HepG2 (cell line): ENCODE results near the gene MAJIN. TPM values are rescaled to one million over a fixed set of nuclear protein-coding genes. Genes with fewer than 3 reads are reported as not detected.

Experiments used
- ARNTL ChIP-seq: sonication (generic); formaldehyde crosslinking; IDR thresholded peaks from 2 replicates; pipeline ENCODE4 v1.4.0; 2020; ENCODE audit warnings: mild to moderate bottlenecking, missing genetic modification reagents
- ETV5 ChIP-seq: IDR thresholded peaks from 2 replicates; pipeline ENCODE4 v1.6.1; 2018; ENCODE audit warnings: missing biosample characterization, missing genetic modification reagents, inconsistent platforms, borderline replicate concordance
- HES4 ChIP-seq: sonication (generic); formaldehyde crosslinking; IDR thresholded peaks from 2 replicates; pipeline ENCODE4 v1.9.0; 2021; ENCODE audit warnings: mild to moderate bottlenecking, missing genetic modification reagents, borderline replicate concordance
- ISX ChIP-seq: sonication (generic); formaldehyde crosslinking; conservative IDR thresholded peaks from 2 replicates; pipeline ENCODE4 v1.5.0; 2020; ENCODE audit warnings: missing genetic modification reagents
- JARID2 ChIP-seq: sonication (generic); formaldehyde crosslinking; IDR thresholded peaks from 2 replicates; pipeline ENCODE4 v1.8.1; 2023; ENCODE audit warnings: missing genetic modification reagents, inconsistent platforms; ENCODE audit not compliant: insufficient replicate concordance
- MEIS1 ChIP-seq: sonication (generic); formaldehyde crosslinking; IDR thresholded peaks from 2 replicates; pipeline ENCODE4 v1.9.0; 2021; ENCODE audit warnings: mild to moderate bottlenecking, missing genetic modification reagents, moderate library complexity, borderline replicate concordance
- MTERF4 ChIP-seq: sonication (generic); formaldehyde crosslinking; IDR thresholded peaks from 2 replicates; pipeline ENCODE4 v1.8.0; 2023; ENCODE audit warnings: mild to moderate bottlenecking, missing genetic modification reagents
- NRL ChIP-seq: sonication (generic); formaldehyde crosslinking; IDR thresholded peaks from 2 replicates; pipeline ENCODE4 v1.5.0; 2020; ENCODE audit warnings: missing genetic modification reagents, mild to moderate bottlenecking, moderate library complexity, borderline replicate concordance
- PRMT3 ChIP-seq: sonication (generic); formaldehyde crosslinking; IDR thresholded peaks from 2 replicates; pipeline ENCODE4 v1.8.1; 2022; ENCODE audit warnings: low read depth, mild to moderate bottlenecking, moderate library complexity, missing genetic modification reagents, borderline replicate concordance
- SCMH1 ChIP-seq: sonication (generic); formaldehyde crosslinking; IDR thresholded peaks from 2 replicates; pipeline ENCODE4 v1.9.0; 2021; ENCODE audit warnings: missing genetic modification reagents, mild to moderate bottlenecking, borderline replicate concordance
- SIN3B ChIP-seq: fragments of 150-350 bp; IDR thresholded peaks from 2 replicates; pipeline ENCODE4 v1.6.1; 2014; ENCODE audit warnings: low read length
- TBL1XR1 ChIP-seq: fragments of 150-350 bp; IDR thresholded peaks from 2 replicates; pipeline ENCODE4 v1.6.1; 2014; ENCODE audit warnings: borderline replicate concordance, low read length; ENCODE audit not compliant: partially characterized antibody
- TEAD3 ChIP-seq: optimal IDR thresholded peaks from 2 replicates; pipeline ENCODE3; 2016; ENCODE audit warnings: borderline replicate concordance
- TRAFD1 ChIP-seq: sonication (generic); formaldehyde crosslinking; IDR thresholded peaks from 2 replicates; pipeline ENCODE4 v1.5.1; 2020; ENCODE audit warnings: missing genetic modification reagents, mild to moderate bottlenecking, borderline replicate concordance
- YEATS2 ChIP-seq: sonication (generic); formaldehyde crosslinking; IDR thresholded peaks from 2 replicates; pipeline ENCODE4 v1.4.0; 2020; ENCODE audit warnings: missing genetic modification reagents, borderline replicate concordance
- ZFAT ChIP-seq: sonication (generic); formaldehyde crosslinking; conservative IDR thresholded peaks from 2 replicates; pipeline ENCODE4 v1.8.1; 2023; ENCODE audit warnings: missing genetic modification reagents, inconsistent platforms
- ZNF546 ChIP-seq: sonication (generic); formaldehyde crosslinking; conservative IDR thresholded peaks from 2 replicates; pipeline ENCODE4 v1.8.1; 2023; ENCODE audit warnings: mild to moderate bottlenecking, missing genetic modification reagents
- ZNF672 ChIP-seq: sonication (generic); formaldehyde crosslinking; IDR thresholded peaks from 2 replicates; pipeline ENCODE4 v1.8.1; 2022; ENCODE audit warnings: missing genetic modification reagents
- ZSCAN22 ChIP-seq: sonication (generic); formaldehyde crosslinking; IDR thresholded peaks from 2 replicates; pipeline ENCODE4 v1.4.0; 2020; ENCODE audit warnings: mild to moderate bottlenecking, missing genetic modification reagents
- ZSCAN30 ChIP-seq: sonication (generic); formaldehyde crosslinking; IDR thresholded peaks from 2 replicates; pipeline ENCODE4 v1.5.0; 2020; ENCODE audit warnings: mild to moderate bottlenecking, missing genetic modification reagents
- polyA plus RNA-seq, 8 experiments: library from polyadenylated mRNA; depleted of rRNA in 3 of 8; stranded (reverse) in 7 of 8; unstranded in 1 of 8; fragments of >200 nt; fragmentation: Illumina TruSeq in 4 of 8; extraction: Trizol in 4 of 8; gene quantifications; 2 replicates each; pipeline versions ENCODE4 v1.2.1 to v1.2.3, GENCODE V29; 2011 to 2016; ENCODE audit warnings: low read depth in 4 of 8, missing spikeins in 1 of 8, mixed read lengths in 1 of 8; ENCODE audit not compliant: insufficient read depth in 1 of 8
- total RNA-seq, 5 experiments: library from RNA; depleted of rRNA; stranded (reverse); fragments of >200 nt; fragmentation: Illumina TruSeq; extraction: Trizol; gene quantifications; 2 replicates each; pipeline ENCODE4 v1.2.3, GENCODE V29; 2016; ENCODE audit warnings: low read depth in 1 of 5
- TF ChIP-seq, protein P1 (sequence below): IDR thresholded peaks from 2 replicates; pipeline ENCODE4 v1.6.1; 2016; ENCODE audit warnings: low read depth, borderline replicate concordance
- TF ChIP-seq, protein P2 (sequence below), 2 experiments: fragments of 450-650 bp in 1 of 2; sonication (generic) in 1 of 2; formaldehyde crosslinking; IDR thresholded peaks; 2 replicates each; pipeline versions ENCODE4 v1.5.0 to v1.8.0; 2020 to 2022; ENCODE audit warnings: mild to moderate bottlenecking in 1 of 2, missing genetic modification reagents in 1 of 2
- TF ChIP-seq, protein P3 (sequence below): sonication (generic); formaldehyde crosslinking; IDR thresholded peaks from 2 replicates; pipeline ENCODE4 v1.4.0; 2020; ENCODE audit warnings: missing genetic modification reagents

The MAJIN gene
- total and polyA plus RNA-seq, 2 of the 13 experiments (the other 11 are each of a cell fraction or from before 2014, with no cell fraction given) = not detected

DNA sequence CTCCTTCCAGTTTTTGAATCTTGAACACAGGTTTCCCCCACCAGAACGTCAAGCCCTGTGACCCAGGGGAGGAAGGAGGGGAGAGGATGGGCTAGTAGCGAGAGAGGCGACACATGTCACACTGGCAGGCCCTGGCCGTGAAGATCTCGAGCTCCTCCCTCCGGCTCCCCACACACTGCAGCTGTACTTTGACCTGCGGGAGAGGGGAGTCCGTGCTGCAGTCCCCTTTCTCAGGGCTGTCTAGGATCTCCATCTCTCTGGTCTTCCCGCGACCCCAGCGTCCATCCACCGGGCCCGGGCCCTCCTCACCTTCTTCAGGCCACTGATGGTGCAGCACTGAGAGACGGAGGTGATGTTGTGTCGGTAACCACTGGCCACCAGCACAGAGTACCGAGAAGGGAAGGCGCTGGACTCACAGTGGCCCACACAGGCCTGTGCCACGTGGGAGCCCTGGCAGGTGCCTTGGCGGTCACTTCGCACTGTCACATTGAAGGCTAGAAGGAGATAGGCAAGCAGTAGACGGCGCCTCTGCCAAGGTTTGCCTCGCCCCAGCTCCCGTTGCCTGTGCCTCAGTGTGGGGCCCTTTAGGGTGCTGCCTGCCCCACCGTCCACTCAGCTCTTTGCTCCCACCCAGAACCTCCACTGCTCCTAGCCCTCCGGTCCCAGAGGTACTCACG lies 37.1 kb downstream of the MAJIN start (continued):
- TF ChIP-seq HES4 (CRISPR knock-in tag) (peak; percentile 36; the same call in 1 of the 2 replicates), YEATS2 (CRISPR knock-in tag) (no peak), ETV5 (CRISPR knock-in tag) (no peak; the same call in 1 of the 2 replicates), MTERF4 (CRISPR knock-in tag) (peak; percentile 72; the same call in 1 of the 2 replicates), ZSCAN30 (no peak), SCMH1 (CRISPR knock-in tag) (no peak), ZFAT (CRISPR knock-in tag) (no peak), TBL1XR1 (no peak), ZNF672 (no peak), ISX (no peak), ZNF546 (CRISPR knock-in tag) (no peak), ARNTL (CRISPR knock-in tag) (peak; percentile 38; the same call in 1 of the 2 replicates), JARID2 (no peak), PRMT3 (CRISPR knock-in tag) (no peak), SIN3B (no peak), NRL (peak; percentile 52; the same call in 1 of the 2 replicates), ZSCAN22 (no peak), MEIS1 (CRISPR knock-in tag) (no peak), TEAD3 (CRISPR knock-in tag) (peak; percentile 19), TRAFD1 (no peak)
- TF ChIP-seq, protein P1, sequence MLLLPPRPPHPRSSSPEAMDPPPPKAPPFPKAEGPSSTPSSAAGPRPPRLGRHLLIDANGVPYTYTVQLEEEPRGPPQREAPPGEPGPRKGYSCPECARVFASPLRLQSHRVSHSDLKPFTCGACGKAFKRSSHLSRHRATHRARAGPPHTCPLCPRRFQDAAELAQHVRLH (CRISPR knock-in tag) = no peak
- TF ChIP-seq, protein P2, sequence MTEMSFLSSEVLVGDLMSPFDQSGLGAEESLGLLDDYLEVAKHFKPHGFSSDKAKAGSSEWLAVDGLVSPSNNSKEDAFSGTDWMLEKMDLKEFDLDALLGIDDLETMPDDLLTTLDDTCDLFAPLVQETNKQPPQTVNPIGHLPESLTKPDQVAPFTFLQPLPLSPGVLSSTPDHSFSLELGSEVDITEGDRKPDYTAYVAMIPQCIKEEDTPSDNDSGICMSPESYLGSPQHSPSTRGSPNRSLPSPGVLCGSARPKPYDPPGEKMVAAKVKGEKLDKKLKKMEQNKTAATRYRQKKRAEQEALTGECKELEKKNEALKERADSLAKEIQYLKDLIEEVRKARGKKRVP (CRISPR knock-in tag; IDR thresholded peaks at IDR 0.05) = no peak
- TF ChIP-seq, protein P3, sequence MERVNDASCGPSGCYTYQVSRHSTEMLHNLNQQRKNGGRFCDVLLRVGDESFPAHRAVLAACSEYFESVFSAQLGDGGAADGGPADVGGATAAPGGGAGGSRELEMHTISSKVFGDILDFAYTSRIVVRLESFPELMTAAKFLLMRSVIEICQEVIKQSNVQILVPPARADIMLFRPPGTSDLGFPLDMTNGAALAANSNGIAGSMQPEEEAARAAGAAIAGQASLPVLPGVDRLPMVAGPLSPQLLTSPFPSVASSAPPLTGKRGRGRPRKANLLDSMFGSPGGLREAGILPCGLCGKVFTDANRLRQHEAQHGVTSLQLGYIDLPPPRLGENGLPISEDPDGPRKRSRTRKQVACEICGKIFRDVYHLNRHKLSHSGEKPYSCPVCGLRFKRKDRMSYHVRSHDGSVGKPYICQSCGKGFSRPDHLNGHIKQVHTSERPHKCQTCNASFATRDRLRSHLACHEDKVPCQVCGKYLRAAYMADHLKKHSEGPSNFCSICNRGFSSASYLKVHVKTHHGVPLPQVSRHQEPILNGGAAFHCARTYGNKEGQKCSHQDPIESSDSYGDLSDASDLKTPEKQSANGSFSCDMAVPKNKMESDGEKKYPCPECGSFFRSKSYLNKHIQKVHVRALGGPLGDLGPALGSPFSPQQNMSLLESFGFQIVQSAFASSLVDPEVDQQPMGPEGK (CRISPR knock-in tag) = peak; percentile 56
